Activated B cell treated with CpG ODN at 0.5 μM for 24 hours (primary cell): ENCODE measurements around the gene HSPA12B. TPM values are rescaled to one million over a fixed set of nuclear protein-coding genes. Genes with fewer than 3 reads are reported as not detected.

Experiments
- ATAC-seq: fragments of 200-7000 bp; cut with Tn5 transposase; one replicate; pipeline ENCODE4 v1.10.0; 2021; ENCODE audit warnings: low read depth, mild to moderate bottlenecking, moderate library complexity
- CTCF ChIA-PET: fragments of 350-600 bp; sonication (Branson Sonifier 250); formaldehyde crosslinking; loops from one replicate; lab custom pipeline; 2021; ENCODE audit warnings: antibody characterized with exemption; lab: Charles Lee
- POLR2A ChIA-PET: fragments of 350-600 bp; sonication (Branson Sonifier 250); formaldehyde crosslinking; loops from one replicate; lab custom pipeline; 2021; ENCODE audit warnings: antibody characterized with exemption; lab: Charles Lee
- DNase-seq: peaks from one replicate; pipeline ENCODE4 v3.0.0; 2022
- H3K27ac Mint-ChIP-seq: one replicate; pipeline ENCODE4 v1.8.0; 2020; ENCODE audit warnings: mixed read lengths
- H3K27me3 Mint-ChIP-seq: one replicate; pipeline ENCODE4 v1.8.0; 2021; ENCODE audit warnings: mixed read lengths
- H3K36me3 Mint-ChIP-seq: one replicate; pipeline ENCODE4 v1.8.0; 2021; ENCODE audit warnings: low read depth, mixed read lengths
- H3K4me1 Mint-ChIP-seq: one replicate; pipeline ENCODE4 v1.8.0; 2021; ENCODE audit warnings: mixed read lengths
- H3K4me3 Mint-ChIP-seq: one replicate; pipeline ENCODE4 v1.8.0; 2020; ENCODE audit warnings: mild to moderate bottlenecking, mixed read lengths
- H3K9me3 Mint-ChIP-seq: one replicate; pipeline ENCODE4 v1.8.0; 2020; ENCODE audit warnings: mixed read lengths
- intact Hi-C: fragments of 100-400 bp; cut with micrococcal nuclease; formaldehyde crosslinking; loops from one replicate; pipeline ENCODE4 v1.15.1; 2024
- total RNA-seq: library from RNA; stranded (reverse); gene quantifications from 2 replicates; pipeline ENCODE4 v1.2.3, GENCODE V29; 2022
- TF ChIP-seq, protein P1 (sequence below): fragments of 200-600 bp; IDR thresholded peaks from one replicate; pipeline ENCODE4 v1.8.0; 2022; ENCODE audit warnings: antibody characterized with exemption, mild to moderate bottlenecking

The HSPA12B gene
- total RNA-seq, 1 donor from 2014 or later: not detected

DNA sequence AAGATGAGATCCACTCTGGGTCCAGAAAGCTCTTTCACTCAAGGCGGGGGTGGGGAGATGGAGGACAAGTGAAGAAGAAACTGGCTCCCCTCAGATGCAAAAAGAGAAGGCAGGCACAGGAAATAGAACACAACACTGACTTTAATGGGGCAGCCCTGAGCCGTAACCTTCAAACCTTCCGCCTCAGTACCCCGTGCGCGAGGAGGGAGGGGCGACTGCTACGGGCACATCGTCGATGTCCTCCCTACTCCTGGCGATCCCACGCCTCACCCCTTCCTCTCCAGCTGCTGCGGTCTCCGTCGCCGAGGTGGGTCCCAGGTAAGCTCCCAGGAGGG lies 44.9 kb downstream of the HSPA12B start:
- ChIA-PET POLR2A (interaction anchor here (0.5 to 3.8 kb wide), 6 partner anchors 9 to 308 kb away, joined by 3 to 33 read pairs (median 8); partner anchors contain the start of genes ADISSP, AP5S1, CDC25B and CENPB), CTCF (interaction anchor here (1.0 to 3.6 kb wide), 3 partner anchors 9 to 10 kb away, joined by 3 to 18 read pairs (median 3); partner anchors contain the start of genes ADISSP and CENPB)
- intact Hi-C loops: loop anchor here (1.0 kb wide), 1 partner anchor 9 kb away; no protein-coding TSS in a partner anchor
- Mint-ChIP-seq H3K36me3 (no peaks in the 10 kb centered on the region), H3K9me3 (no peaks in the 10 kb centered on the region), H3K4me3 (peak overlapping the region; percentile 87), H3K4me1 (peaks cover 37% of the 10 kb centered on the region), H3K27ac (no peak overlapping the region), H3K27me3 (peaks cover 5% of the 10 kb centered on the region)
- TF ChIP-seq, protein P1, sequence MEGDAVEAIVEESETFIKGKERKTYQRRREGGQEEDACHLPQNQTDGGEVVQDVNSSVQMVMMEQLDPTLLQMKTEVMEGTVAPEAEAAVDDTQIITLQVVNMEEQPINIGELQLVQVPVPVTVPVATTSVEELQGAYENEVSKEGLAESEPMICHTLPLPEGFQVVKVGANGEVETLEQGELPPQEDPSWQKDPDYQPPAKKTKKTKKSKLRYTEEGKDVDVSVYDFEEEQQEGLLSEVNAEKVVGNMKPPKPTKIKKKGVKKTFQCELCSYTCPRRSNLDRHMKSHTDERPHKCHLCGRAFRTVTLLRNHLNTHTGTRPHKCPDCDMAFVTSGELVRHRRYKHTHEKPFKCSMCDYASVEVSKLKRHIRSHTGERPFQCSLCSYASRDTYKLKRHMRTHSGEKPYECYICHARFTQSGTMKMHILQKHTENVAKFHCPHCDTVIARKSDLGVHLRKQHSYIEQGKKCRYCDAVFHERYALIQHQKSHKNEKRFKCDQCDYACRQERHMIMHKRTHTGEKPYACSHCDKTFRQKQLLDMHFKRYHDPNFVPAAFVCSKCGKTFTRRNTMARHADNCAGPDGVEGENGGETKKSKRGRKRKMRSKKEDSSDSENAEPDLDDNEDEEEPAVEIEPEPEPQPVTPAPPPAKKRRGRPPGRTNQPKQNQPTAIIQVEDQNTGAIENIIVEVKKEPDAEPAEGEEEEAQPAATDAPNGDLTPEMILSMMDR: no peak
- ATAC-seq (peak; percentile 57), DNase-seq (no peak)

DNA sequence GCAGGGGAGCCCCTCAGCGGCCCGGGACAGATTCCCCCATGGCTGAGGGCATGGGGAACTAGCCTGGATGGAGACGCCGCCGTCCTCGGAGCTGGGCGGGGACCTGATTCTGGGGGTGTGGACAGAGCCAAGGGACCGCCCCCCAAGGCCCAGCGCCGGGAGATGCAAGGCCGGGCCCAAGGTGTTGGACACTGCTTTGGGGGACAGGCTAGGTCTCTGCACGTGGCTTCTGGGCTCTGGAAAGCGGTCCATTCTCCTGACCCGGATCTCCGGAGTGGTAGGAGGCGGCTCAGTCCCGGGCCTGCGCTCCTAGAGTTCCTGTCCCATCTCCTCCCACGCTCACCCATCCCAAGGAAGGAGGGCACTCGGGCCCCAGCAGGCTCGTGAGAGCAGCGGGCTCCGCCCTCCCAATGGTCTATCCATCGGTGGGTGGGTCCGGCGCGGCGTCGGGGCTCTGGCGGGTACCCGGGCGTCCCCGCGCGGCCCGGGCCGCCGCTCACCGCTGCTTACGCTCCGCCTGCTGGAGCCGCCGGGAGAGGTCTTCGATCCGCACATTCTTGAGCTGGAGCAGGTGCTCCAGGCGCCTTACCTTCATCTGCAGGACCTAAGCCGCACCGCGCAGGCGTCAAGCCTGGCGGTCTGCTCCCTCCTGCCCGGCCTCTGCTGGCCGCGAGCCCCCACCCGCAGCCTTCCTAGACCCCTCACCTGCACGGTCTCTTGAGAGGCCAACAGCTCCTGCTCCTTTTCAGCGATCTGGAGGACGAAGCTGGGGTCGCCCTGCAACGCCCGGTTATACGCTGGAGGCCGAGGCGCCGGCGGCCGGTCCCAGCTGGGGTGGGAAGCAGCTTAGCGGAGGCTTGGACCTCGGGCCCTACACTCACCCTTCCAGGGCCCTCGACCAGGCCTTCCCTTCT lies 45.5 kb downstream of the HSPA12B start:
- TF ChIP-seq, protein P1: no peak
- CTCF ChIA-PET: interaction anchor here (0.7 to 3.6 kb wide), 4 partner anchors 8 to 77 kb away, joined by 3 to 18 read pairs (median 3); partner anchors contain the start of genes ADISSP and CENPB
- Mint-ChIP-seq H3K4me1 (peaks cover 37% of the 10 kb centered on the region), H3K27ac (no peak overlapping the region), H3K36me3 (no peaks in the 10 kb centered on the region), H3K4me3 (peak overlapping the region; percentile 87), H3K27me3 (peaks cover 2% of the 10 kb centered on the region), H3K9me3 (no peaks in the 10 kb centered on the region)
- intact Hi-C loops: loop anchor here (1.0 kb wide), 1 partner anchor 10 kb away; no protein-coding TSS in a partner anchor
- POLR2A ChIA-PET: interaction anchor here (0.5 to 3.8 kb wide), 7 partner anchors 8 to 1278 kb away, joined by 3 to 33 read pairs (median 7); partner anchors contain the start of genes ADISSP, AP5S1, CDC25B and CENPB
- DNase-seq (peak; percentile 52), ATAC-seq (peak; percentile 64)

- H3K4me3 Mint-ChIP-seq: no peak overlapping the region
- ChIA-PET CTCF (interaction anchor here (0.7 to 3.6 kb wide), 2 partner anchors 11 to 76 kb away, joined by 3 to 18 read pairs; partner anchors contain the start of gene ADISSP), POLR2A (interaction anchor here (0.6 to 3.8 kb wide), 5 partner anchors 7 to 42 kb away, joined by 3 to 33 read pairs (median 9); partner anchors contain the start of genes ADISSP, AP5S1, CDC25B and CENPB)
- TF ChIP-seq, protein P1: no peak
- DNase-seq (no peak), ATAC-seq (no peak)
- intact Hi-C loops: no loop called here
- H3K36me3 Mint-ChIP-seq: no peaks in the 10 kb centered on the region
- H3K27me3 Mint-ChIP-seq: peaks cover 2% of the 10 kb centered on the region
- no peak overlapping the region for H3K27ac Mint-ChIP-seq
- H3K4me1 Mint-ChIP-seq: peaks cover 37% of the 10 kb centered on the region
- no peaks in the 10 kb centered on the region for H3K9me3 Mint-ChIP-seq
These were observed 46.5 kb downstream of the HSPA12B start for GRCh38 chr20:3778976-3779375.

DNA sequence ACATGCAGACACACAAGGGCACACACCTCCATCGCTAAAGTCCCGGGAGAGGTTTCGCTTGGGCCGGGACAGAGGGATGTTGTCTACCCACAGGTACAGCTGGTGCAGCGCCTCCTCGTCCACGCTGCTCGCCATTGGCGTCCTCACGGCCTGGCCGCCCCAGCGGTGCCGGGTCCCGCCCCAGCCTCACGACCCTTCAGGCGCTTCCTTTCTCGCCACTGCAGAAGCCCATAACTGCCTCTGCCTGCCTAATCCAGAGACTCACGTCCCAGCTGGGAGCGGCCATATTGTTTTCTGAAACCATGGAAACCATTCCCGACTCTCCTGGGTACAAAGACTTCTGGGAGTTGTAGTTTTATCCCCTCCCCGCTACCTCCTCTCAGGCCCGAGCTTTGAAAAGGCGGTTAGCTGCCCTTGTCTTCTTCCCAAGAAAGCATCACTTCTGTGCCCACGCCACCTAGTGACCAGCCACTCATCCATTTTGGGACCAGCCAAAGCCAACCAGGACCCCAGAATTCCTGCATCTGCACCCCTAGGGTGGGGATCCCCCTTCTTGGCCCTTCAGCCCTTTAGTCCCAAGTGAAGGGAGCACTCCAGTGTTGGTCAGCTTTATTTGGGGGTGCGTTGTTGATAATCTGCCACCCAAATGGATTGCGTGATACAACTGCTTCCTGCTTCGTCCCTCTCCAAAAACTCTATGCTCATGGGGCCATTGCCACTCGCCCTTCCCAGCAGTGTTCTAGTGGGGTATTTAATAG lies 48.8 kb downstream of the HSPA12B start, which contains the start of gene SPEF1:
Gene SPEF1 (minus strand): TSS at position 296 of the 758 bp plus-strand sequence. CDS start 161 bp downstream, at position 135.
- ChIA-PET CTCF (interaction anchor here (0.8 to 1.0 kb wide), 3 partner anchors 12 to 304 kb away, joined by 3 to 5 read pairs (median 3); no protein-coding TSS in a partner anchor), POLR2A (interaction anchor here (0.6 to 2.5 kb wide), 8 partner anchors 9 to 114 kb away, joined by 3 to 16 read pairs (median 6); partner anchors contain the start of genes ADISSP and AP5S1)
- Mint-ChIP-seq H3K9me3 (no peaks in the 10 kb centered on the region), H3K4me1 (peaks cover 49% of the 10 kb centered on the region), H3K4me3 (peak within 1 kb of the TSS; percentile 79), H3K27ac (peak within 1 kb of the TSS; percentile 74), H3K27me3 (peaks cover 2% of the 10 kb centered on the region), H3K36me3 (peaks cover 7% of the 10 kb centered on the region)
- intact Hi-C loops: loop anchor here (1.0 kb wide), 1 partner anchor 13 kb away; no protein-coding TSS in a partner anchor
- TF ChIP-seq, protein P1: no peak
- ATAC-seq: peak; percentile 67
- no peak for DNase-seq
